Measurements from ENCODE around the gene RFPL4A. TPM values are rescaled to one million over a fixed set of nuclear protein-coding genes. Genes with fewer than 3 reads are reported as not detected.
"Not testable (repeated sequence)": the region's sequence is repeated elsewhere in the genome, so short reads cannot be mapped to it uniquely, and the experiment has no call there.

Gene RFPL4A
- 0.13 and 0.18 TPM in 2 replicates for total RNA-seq (2014; rRNA removed; shearing (Covaris generic))
- polyA plus RNA-seq (2015; cell fraction: cytosol; rRNA removed) = 0.14 TPM in 1 of 2 replicates, not detected in the other
- not detected in 2 replicates for polyA plus RNA-seq (2015; cell fraction: nucleus; rRNA removed)

DNA sequence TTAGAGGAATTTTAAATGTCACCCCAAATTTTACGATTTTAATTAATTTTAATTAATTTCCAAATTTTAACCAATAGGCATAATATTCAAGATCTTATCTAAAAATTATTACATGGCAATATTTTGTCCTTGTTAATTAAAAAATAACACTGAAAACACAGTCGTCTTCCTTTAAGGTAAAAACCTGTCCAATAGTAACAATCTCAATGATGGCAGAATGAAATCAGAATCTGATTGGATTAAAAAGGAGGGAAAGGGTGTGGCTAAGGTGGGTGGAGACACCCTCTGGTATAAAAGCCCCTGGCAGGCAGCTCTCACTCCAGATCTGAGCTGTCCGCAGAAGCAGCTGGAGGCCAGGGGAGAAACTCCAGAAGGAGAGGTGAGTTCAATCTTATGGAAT, at the start of gene RFPL4A:
Gene RFPL4A (plus strand): TSS at position 301 of the 400 bp plus-strand sequence. CDS start 2,704 bp downstream, outside the sequence.
- not testable (repeated sequence) for DNase-seq (ENCODE audit: low read depth)

DNA sequence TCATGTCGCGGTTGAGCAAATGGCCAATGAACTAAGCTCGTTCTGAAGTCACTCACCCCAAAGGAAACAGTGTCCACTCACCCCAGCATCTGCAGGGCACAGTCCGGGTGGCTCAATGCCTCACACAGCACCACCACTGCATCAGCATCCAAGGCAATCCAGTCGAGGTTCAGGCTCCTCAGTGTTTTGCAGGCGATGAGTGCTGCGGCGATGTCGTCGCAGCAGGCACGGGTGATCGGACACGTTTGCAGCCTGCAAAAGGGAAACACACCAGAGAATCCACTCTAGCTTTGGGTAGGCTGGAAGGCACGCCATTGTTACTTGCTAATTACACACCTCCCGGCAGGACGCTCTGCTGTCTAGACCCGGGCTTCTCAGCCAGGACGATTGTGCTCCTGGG, 47.2 kb upstream of the RFPL4A start:
- no peak for DNase-seq (ENCODE audit: low read depth)

DNA sequence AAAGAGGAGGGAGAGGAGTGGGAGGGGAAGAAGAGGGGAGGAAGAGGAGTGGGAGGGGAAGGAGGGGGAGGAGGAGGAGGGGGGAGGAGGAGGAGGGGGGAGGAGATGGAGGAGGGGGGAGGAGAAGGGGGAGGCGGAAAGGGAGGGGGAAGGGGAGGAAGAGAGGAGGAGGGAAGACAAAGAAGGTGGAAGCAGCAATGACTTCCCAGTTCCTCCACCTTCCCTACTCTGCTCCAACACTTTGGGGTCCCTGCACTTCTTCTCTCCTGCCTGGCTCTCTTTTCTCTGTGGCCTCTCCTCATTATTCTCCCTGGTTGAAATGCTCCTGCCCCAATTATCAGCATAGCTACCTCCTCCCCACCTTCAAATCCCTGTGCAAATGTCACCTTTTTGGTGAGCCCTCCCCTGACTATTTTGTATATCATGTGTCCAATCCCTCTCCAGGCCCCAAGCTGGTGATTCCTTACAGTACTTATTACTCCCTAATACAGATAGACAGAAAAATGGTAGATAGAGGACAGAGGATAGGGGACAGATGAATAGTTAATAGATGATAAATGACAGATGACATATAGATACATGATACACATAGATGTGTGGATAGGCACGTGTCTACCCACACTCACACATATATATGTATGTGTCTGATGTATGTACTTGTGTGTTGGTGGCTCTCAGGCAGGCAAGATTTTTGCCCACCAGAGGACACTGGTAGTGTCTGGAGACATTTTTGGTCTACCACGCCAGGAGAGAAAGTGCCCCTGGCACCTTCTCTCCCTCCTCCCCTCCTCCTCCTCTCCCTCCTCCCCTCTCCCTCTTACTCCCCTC, 45.9 kb upstream of the RFPL4A start:
- no peak for DNase-seq (ENCODE audit: low read depth)

DNA sequence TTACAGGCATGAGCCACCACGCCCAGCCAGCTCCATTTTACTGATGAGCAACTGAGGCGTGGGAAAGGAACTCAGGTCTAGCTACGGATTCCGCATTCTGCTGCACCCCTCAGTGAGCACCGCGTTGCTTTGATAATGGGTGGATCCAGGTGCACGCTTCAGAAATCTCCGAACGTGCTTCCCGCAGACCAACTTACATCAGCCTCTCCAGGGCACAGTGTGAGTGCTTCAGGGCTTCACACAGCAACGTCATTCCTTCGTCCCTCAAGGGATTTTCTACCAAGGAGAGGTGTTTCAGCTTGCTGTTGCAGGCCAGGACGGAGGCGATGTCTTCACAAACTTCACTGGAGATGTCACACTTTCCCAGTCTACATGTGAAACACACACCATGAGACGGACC, 42.4 kb upstream of the RFPL4A start:
- DNase-seq (ENCODE audit: low read depth) = no peak

DNA sequence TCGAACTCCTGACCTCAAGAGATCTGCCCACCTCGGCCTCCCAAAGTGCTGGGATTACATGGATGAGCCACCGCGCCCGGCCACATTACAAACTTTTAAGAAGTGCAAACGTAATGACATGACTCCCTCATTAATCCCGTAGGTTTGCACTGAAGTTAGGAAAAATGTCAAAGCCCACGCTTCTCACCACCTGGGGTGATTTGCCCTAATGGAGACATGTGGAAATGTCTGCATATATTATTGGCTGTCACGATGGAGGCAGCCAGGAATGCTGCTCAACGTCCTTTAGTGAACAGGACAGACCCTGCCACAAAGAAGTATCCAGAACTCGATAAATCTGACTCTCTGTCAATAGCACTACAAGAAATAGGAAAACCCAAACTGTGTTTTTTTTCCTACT, 41.6 kb upstream of the RFPL4A start:
- DNase-seq (ENCODE audit: low read depth) = no peak

DNA sequence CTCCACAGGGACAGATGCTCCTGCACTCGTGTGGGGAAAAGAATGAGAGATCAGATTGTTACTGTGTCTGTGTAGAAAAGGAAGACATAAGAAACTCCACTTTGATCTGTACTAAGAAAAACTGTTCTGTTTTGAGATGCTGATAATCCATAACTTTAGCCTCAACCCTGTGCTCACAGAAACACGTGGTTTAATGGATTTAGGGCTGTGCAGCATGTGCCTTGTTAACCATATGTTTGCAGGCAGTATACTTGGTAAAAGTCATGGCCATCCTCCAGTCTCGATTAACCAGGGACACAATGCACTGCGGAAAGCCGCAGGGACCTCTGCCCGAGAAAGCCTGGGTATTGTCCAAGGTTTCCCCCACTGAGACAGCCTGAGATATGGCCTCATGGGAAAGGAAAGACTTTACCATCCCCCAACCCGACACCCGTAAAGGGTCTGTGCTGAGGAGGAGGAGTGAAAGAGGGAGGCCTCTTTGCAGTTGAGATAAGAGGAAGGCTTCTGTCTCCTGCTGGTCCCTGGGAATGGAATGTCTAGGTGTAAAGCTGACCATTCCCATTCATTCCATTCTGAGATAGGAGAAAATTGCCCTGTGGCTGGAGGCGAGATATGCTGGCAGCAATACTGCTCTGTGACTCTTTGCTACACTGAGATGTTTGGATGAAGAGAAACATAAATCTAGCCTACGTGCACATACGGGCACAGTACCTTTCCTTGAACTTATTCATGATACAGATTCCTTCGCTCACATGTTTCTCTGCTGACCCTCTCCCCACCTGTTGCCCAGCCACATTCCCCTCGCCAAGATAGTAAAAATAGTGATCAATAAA, 40.8 kb upstream of the RFPL4A start:
- not testable (repeated sequence) for DNase-seq (ENCODE audit: low read depth)

DNA sequence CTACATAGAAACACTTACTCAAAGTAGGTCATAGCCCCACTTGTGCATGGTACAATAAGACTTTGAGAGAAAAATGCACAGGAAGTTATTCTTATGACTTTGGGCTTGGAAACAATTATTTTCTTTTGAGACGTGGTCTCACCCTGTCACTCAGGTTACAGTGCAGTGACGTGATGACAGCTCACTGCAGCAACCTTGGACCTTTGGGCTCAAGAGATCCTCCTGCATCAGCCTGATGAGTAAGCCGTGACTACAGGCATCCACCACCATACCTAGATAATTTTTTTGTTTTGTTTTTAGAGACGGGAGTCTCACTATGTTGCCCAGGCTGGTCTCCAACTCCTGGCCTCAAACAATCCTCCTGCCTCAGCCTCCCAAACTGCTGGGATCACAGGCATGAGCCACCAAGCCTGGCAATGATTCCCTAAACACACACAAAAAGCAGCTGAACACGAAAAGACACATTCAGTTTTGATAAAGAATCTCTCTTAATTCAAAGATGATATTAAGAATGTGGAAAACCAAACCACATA, 38.6 kb upstream of the RFPL4A start:
- peak; percentile 14 for DNase-seq (ENCODE audit: low read depth)

DNA sequence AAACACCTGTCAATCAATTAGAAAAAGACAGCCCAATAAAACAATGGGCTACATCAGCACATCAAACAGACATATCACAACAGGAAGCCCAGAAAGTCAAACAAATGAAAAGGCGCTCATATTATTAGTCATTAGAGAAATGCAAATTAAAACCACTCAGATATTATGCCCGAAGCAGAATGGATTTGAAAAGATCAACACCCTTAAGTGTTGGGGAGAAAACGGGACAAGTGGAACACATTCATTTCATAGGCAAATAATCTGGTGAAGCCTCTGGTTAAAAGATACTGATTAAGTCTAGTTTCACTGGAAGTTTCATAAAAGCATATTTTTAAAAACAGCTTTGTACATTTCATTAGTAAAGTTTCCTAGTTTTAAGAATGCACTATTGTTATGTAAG, 38.1 kb upstream of the RFPL4A start:
- DNase-seq (ENCODE audit: low read depth) = no peak

DNA sequence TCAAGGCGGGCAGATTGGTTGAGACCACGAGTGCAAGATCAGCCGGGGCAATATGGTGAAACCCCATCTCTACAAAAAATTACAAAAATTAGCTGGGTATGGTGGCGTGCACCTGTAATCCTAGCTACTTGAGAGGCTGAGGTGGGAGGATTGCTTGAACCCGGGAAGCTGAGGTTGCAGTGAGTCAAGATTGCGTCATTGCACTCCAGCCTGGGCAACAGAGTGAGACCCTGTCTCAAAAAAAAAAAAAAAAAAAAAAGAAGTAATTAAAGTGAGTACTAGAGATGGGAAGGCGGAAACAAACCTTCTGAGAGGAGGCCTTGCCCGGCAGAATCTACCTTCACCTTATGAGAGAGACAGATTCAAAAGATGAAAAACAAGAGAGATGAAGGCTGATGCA, 35.4 kb upstream of the RFPL4A start:
- DNase-seq (ENCODE audit: low read depth) = no peak

DNA sequence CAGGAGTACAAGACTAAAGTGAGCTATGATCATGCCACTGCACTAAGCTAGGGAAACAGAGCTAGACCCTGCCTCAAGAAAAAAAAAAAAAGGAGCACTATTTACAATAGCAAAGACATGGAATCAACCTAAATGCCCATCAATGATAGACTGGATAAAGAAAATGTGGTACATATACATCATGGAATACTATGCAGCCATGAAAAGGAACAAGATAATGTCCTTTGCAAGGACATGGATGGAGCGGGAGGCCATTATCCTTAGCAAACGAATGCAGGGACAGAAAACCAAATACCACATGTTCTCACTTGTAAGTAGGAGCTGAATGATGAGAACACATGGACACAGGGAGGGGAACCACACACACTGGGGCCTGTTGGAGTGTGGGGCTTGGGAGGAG, 28.5 kb upstream of the RFPL4A start:
- DNase-seq (ENCODE audit: low read depth) = not testable (repeated sequence)

DNA sequence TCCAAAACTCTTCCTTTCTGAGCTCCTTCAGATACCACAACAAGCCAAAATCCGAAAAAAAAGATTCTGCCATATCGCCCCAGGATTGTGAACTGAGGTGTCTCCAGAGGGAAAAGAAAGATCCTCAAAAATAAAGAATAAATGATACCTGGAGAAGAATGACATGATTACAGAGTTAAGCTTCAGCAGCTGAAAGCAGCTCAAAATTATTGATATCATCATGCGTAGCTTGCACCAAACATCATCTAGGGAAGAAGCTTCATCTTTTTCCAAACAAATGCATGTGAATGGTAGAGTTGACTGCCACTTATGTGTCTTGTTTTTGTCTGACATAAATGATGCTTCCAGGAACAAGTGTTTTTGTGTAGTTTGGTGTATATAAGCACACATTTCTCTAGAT, 20.6 kb upstream of the RFPL4A start, which contains the start of gene NLRP9:
Gene NLRP9 (minus strand): TSS at position 101 of the 400 bp plus-strand sequence. CDS start 28 bp downstream, at position 73.
- DNase-seq (ENCODE audit: low read depth) = no peak

DNA sequence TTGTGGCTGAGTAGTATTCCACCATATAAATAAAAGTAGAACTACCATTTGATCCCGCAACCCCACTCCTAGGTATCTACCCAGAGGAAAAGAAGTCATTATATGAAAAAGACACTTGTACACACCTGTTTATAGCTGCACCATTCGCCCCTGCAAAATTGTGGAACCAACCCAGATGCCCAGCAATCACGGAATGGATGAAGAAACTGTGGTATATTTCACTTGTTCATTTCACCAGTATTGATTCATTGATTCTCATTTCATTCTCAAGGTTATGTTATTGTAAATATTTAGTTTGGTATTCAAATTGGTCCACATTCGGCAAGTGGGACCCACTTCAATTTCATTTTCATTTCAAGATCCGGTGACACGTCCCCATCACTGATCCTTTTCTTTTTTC, 8.2 kb upstream of the RFPL4A start:
- no peak for DNase-seq (ENCODE audit: low read depth)

DNA sequence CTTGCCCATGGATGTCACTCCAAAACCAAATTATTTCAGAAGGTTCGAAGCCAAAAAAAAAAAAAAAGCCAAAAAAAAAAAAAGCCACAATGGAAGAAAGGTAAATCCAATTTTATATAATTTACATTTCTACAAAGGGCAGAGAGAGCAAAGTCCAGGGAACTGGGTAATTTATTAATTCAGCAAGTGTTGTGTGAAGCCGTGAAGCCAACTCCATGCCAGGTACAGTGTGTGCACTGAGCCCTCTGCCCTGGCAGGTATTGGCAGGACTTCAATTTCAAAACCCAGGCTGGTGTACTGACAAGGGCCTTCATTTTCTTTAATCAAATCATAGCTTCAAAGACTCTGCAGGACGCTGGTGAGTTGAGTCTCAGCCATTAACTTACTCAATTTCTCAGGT, 5.5 kb upstream of the RFPL4A start:
- DNase-seq (ENCODE audit: low read depth) = no peak

DNA sequence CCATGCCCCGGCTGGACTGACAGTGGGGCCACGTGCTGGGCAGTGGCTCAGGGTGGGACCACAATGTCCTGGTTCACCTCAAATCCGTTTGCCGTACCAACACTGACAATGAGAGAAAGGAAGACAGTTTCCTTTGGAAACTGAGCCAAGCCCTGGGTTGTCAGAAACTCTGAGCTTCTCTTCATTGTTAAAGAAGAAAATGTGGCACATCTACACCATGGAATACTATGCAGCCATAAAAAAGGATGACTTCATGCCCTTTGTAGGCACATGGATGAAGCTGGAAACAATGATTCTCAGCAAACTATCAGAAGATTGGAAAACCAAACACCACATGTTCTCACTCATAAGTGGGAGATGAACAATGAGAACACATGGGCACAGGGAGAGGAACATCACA, 2.1 kb upstream of the RFPL4A start:
- DNase-seq (ENCODE audit: low read depth) = not testable (repeated sequence)

DNA sequence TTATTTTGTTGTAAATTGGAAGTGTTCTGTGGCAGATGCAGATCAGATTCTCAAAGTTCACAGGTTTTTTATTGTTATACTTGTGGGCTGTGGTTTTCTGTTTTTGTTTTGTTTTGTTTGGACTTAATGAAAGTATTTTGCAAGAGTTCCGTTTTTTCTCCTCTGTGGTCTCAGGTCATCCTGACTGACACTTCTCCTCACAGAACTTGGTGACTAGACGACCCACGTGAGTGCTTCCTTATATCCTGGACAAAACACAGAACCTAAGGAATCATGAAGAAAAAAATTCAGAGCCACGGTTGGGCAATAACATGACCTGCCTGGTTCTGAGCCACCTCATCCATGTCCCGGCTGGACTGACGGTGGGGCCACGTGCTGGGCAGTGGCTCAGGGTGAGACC, 7.6 kb downstream of the RFPL4A start:
- DNase-seq (ENCODE audit: low read depth) = no peak

DNA sequence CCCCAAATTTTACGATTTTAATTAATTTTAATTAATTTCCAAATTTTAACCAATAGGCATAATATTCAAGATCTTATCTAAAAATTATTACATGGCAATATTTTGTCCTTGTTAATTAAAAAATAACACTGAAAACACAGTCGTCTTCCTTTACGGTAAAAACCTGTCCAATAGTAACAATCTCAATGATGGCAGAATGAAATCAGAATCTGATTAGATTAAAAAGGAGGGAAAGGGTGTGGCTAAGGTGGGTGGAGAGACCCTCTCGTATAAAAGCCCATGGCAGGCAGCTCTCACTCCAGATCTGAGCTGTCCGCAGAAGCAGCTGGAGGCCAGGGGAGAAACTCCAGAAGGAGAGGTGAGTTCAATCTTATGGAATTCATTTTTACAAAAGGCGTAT, 9.9 kb downstream of the RFPL4A start, which contains the start of gene RFPL4AL1:
Gene RFPL4AL1 (plus strand): TSS at position 301 of the 400 bp plus-strand sequence. CDS start 2,687 bp downstream, outside the sequence.
- DNase-seq (ENCODE audit: low read depth) = not testable (repeated sequence)

DNA sequence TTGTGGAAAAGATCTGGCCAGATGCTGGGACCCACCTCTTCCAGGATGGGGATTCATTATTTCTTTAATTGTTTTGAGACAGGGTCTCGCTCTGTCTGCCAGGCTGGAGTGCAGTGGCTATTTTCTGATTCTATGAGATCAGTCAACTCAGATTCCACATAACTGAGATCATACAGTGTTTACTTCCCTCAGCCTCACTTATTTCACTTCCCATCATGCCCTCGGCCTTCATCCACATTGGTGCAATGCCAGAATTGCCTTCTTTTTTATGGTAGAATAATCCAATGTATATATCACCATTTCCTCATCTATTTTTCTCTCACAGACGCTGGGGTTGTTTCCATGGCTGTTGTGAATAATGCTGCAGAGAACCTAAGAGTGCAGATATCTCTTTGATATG, 10.7 kb downstream of the RFPL4A start:
- DNase-seq (ENCODE audit: low read depth) = not testable (repeated sequence)

DNA sequence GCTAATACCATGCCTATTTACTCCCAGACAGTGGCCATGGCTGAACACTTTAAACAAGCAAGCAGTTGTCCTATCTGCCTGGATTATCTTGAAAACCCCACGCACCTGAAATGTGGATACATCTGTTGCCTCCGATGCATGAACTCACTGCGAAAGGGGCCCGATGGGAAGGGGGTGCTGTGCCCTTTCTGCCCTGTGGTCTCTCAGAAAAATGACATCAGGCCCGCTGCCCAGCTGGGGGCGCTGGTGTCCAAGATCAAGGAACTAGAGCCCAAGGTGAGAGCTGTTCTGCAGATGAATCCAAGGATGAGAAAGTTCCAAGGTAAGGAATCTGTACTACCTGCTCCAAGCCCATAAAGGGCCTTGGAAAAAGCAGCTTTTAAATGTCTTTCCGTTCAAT, 18.6 kb downstream of the RFPL4A start:
- DNase-seq (ENCODE audit: low read depth) = no peak

DNA sequence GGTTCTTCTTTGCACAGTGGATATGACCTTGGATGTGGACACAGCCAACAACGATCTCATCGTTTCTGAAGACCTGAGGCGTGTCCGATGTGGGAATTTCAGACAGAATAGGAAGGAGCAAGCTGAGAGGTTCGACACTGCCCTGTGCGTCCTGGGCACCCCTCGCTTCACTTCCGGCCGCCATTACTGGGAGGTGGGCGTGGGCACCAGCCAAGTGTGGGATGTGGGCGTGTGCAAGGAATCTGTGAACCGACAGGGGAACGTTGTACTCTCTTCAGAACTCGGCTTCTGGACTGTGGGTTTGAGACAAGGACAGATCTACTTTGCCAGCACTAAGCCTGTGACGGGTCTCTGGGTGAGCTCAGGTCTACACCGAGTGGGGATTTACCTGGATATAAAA, 19.4 kb downstream of the RFPL4A start:
- no peak for DNase-seq (ENCODE audit: low read depth)

DNA sequence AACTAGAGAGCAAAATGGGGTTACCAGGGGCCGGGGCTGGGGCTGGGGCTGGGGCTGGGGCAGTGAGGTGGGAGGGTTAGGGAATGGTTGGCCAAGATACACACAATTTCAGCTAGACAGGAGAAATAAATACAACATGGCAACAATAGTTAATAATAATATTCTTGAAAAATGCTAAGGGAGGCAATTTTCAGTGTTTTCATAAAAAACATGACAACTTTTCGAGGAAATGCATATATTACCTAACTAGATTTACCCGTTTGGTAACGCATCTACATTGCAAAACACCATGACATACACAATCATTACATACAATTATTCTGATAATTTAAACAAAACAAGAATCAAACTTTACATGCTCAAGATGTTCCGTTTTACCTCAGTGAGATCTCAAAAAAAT, 22.2 kb downstream of the RFPL4A start:
- DNase-seq (ENCODE audit: low read depth) = no peak

DNA sequence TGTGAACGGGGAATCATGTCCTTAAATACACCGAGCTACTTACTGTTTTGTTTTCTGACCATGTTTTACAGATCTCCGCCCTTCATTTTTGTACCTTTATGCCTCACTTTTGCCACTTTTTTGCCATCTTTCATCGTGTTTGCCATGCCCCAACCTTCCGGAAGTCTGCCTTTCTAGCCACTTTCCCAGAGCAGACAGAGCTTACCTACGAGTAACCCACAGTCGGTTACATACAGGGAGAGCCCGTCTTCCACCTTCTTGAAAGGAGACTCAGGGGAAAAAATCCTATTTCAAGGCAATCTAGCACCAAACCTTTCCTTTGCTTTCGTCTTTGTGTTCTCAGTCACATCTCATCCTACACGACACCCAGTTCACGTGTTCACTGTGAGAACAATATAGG, 36.1 kb downstream of the RFPL4A start:
- no peak for DNase-seq (ENCODE audit: low read depth)

DNA sequence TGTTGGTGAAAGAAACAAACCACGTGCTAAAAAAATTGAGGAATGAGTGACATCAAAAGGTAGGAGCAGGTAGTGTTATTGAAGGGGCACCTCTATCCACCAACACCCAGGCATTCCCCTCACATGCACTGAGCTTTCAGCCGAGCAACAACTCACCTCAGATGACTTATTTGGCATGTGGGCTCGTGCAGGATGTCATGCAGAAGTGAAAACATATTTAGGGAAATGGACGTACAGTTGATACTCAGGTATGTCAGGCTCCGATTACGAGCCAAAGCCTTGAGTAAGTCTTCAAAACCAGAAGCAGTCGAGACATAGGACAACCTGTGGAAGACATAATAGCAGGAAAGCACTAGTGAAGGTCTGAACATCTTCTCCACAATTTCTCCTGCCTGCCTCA, 42.5 kb downstream of the RFPL4A start:
- no peak for DNase-seq (ENCODE audit: low read depth)

Data from HT1080 (cell line).